HTR-8/SVneo (cell line): Measurements from ENCODE around the gene HECA.
"Not testable (repeated sequence)": the region's sequence is repeated elsewhere in the genome, so short reads cannot be mapped to it uniquely, and the experiment has no call there.

ENCODE experiments used
- DNase-seq: peaks from one replicate; pipeline ENCODE4 v3.0.0; 2011; ENCODE audit warnings: low spot score, mixed read lengths; ENCODE audit not compliant: insufficient read length
- FAIRE-seq: peaks from 2 replicates; lab custom pipeline; 2011; peaks lifted over from hg19 to GRCh38; lab: Jason Lieb, UNC

Gene HECA

GRCh38 chr6:139198529-139199288 is 63.8 kb downstream of the HECA start:
- FAIRE-seq, result no peak
- DNase-seq, result no peak

GRCh38 chr6:139201378-139201777 is 66.5 kb downstream of the HECA start:
- FAIRE-seq, result no peak
- no peak for DNase-seq

- no peak for FAIRE-seq
Observed at GRCh38 chr6:139204978-139205377, 70.1 kb downstream of the HECA start.

GRCh38 chr6:139205843-139206242 is 71.0 kb downstream of the HECA start:
- DNase-seq (no peak), FAIRE-seq (no peak)

More at GRCh38 chr6:139204978-139205377, 70.1 kb downstream of the HECA start:
- no peak for DNase-seq

- not testable (repeated sequence) for DNase-seq, FAIRE-seq
Observed at GRCh38 chr6:139210766-139211165, 75.9 kb downstream of the HECA start.

- not testable (repeated sequence) for FAIRE-seq, DNase-seq
Observed at GRCh38 chr6:139212460-139212859, 77.6 kb downstream of the HECA start.

- FAIRE-seq (peak; percentile 91), DNase-seq (peak; percentile 73)
Observed at GRCh38 chr6:139219271-139219729, 84.4 kb downstream of the HECA start.

GRCh38 chr6:139219746-139220145 is 84.9 kb downstream of the HECA start:
- no peak for DNase-seq
- FAIRE-seq, result no peak

GRCh38 chr6:139228387-139228786 is 93.5 kb downstream of the HECA start:
- FAIRE-seq, DNase-seq: not testable (repeated sequence)
